ENCODE measurements around the gene ESYT2. TPM values are rescaled to one million over a fixed set of nuclear protein-coding genes. Genes with fewer than 3 reads are reported as not detected.
A peak's percentile ranks its signal among the peaks of the same experiment; 100 is the strongest.

The ESYT2 gene
- polyA plus RNA-seq, 1 donor (not counting 4 experiments of a cell fraction or from before 2014, with no cell fraction given): 45.9 TPM

GRCh38 chr7:158722574-158723237 lies 106.6 kb downstream of the ESYT2 start:
- Histone ChIP-seq H3K79me2 (ENCODE audit: control insufficient read depth, insufficient read depth, low read length) (no peaks in the 10 kb centered on the region), H4K20me1 (ENCODE audit: control insufficient read depth, extremely low read depth, insufficient read depth, low read length) (no peaks in the 10 kb centered on the region), H3K9me3 (ENCODE audit: control insufficient read depth, low read depth, low read length) (no peaks in the 10 kb centered on the region), H3K27ac (ENCODE audit: control insufficient read depth, insufficient read depth, low read length) (no peak overlapping the region), H3K4me2 (ENCODE audit: control insufficient read depth, extremely low read depth, insufficient read depth, low read depth, low read length) (no peak overlapping the region), H3K27me3 (ENCODE audit: control insufficient read depth, extremely low read depth, insufficient read depth, low read length) (no peaks in the 10 kb centered on the region), H3K36me3 (ENCODE audit: control insufficient read depth in 2 of 2, extremely low read depth in 1 of 2, insufficient read depth in 2 of 2, low read length in 2 of 2) (no peaks in the 10 kb centered on the region), H3K4me3 (ENCODE audit: control insufficient read depth in 2 of 3, extremely low read depth in 1 of 3, insufficient read depth in 2 of 3, low read depth in 1 of 3, low read length in 3 of 3) (no peak overlapping the region), H2AFZ (ENCODE audit: control insufficient read depth, low read length) (no peak overlapping the region), H3K9ac (ENCODE audit: control insufficient read depth, extremely low read depth, insufficient read depth, low read length) (no peak overlapping the region), H3K9me1 (ENCODE audit: control insufficient read depth, extremely low read depth, insufficient read depth, low read length) (no peaks in the 10 kb centered on the region), H3K4me1 (ENCODE audit: control insufficient read depth, extremely low read depth, insufficient read depth, low read length) (peaks cover 9% of the 10 kb centered on the region)
- FAIRE-seq (peak; percentile 32), DNase-seq (ENCODE audit: low read depth, low spot score) (no peak)
- TF ChIP-seq EZH2 (IDR thresholded peaks at IDR 0.05; ENCODE audit: low read length): no peak
- no peak for TF ChIP-seq CTCF (optimal IDR thresholded peaks at IDR 0.05 in 1 of 3, IDR thresholded peaks at IDR 0.05 in 1 of 3, conservative IDR thresholded peaks at IDR 0.05 in 1 of 3; ENCODE audit: extremely low read depth in 1 of 3, insufficient read depth in 2 of 3, low read length in 3 of 3)
- dilution Hi-C loops (cut with MboI; ENCODE audit: extremely low pct_ligation_motif_present, low sequenced_read_pairs): no loop called here

GRCh38 chr7:158720112-158720511 lies 109.2 kb downstream of the ESYT2 start:
- no peak for DNase-seq (ENCODE audit: low read depth, low spot score)
- dilution Hi-C loops (cut with MboI; ENCODE audit: extremely low pct_ligation_motif_present, low sequenced_read_pairs): no loop called here

More at GRCh38 chr7:158720112-158720511, 109.2 kb downstream of the ESYT2 start:
- Histone ChIP-seq H3K9me3 (ENCODE audit: control insufficient read depth, low read depth, low read length) (no peaks in the 10 kb centered on the region), H2AFZ (ENCODE audit: control insufficient read depth, low read length) (no peak overlapping the region), H3K4me2 (ENCODE audit: control insufficient read depth, extremely low read depth, insufficient read depth, low read depth, low read length) (no peak overlapping the region), H3K4me1 (ENCODE audit: control insufficient read depth, extremely low read depth, insufficient read depth, low read length) (peaks cover 9% of the 10 kb centered on the region), H3K79me2 (ENCODE audit: control insufficient read depth, insufficient read depth, low read length) (no peaks in the 10 kb centered on the region), H3K27me3 (ENCODE audit: control insufficient read depth, extremely low read depth, insufficient read depth, low read length) (peaks cover 8% of the 10 kb centered on the region), H3K9me1 (ENCODE audit: control insufficient read depth, extremely low read depth, insufficient read depth, low read length) (no peaks in the 10 kb centered on the region), H3K36me3 (ENCODE audit: control insufficient read depth in 2 of 2, extremely low read depth in 1 of 2, insufficient read depth in 2 of 2, low read length in 2 of 2) (no peaks in the 10 kb centered on the region), H3K9ac (ENCODE audit: control insufficient read depth, extremely low read depth, insufficient read depth, low read length) (no peak overlapping the region), H3K4me3 (ENCODE audit: control insufficient read depth in 2 of 3, extremely low read depth in 1 of 3, insufficient read depth in 2 of 3, low read depth in 1 of 3, low read length in 3 of 3) (no peak overlapping the region), H3K27ac (ENCODE audit: control insufficient read depth, insufficient read depth, low read length) (no peak overlapping the region), H4K20me1 (ENCODE audit: control insufficient read depth, extremely low read depth, insufficient read depth, low read length) (no peaks in the 10 kb centered on the region)
- no peak for FAIRE-seq
- no peak for TF ChIP-seq CTCF (optimal IDR thresholded peaks at IDR 0.05 in 1 of 3, IDR thresholded peaks at IDR 0.05 in 1 of 3, conservative IDR thresholded peaks at IDR 0.05 in 1 of 3; ENCODE audit: extremely low read depth in 1 of 3, insufficient read depth in 2 of 3, low read length in 3 of 3)
- no peak for TF ChIP-seq EZH2 (IDR thresholded peaks at IDR 0.05; ENCODE audit: low read length)
